HG02981 (cell line): ENCODE results near the gene TREM1.
A peak's percentile ranks its signal among the peaks of the same experiment; 100 is the strongest.
"Not testable (repeated sequence)": the region's sequence is repeated elsewhere in the genome, so short reads cannot be mapped to it uniquely, and the experiment has no call there.

Experiments
- ATAC-seq: cut with Tn5 transposase; IDR thresholded peaks from one replicate; pipeline ENCODE4 v1.9.1; 2021; ENCODE audit warnings: mild to moderate bottlenecking, moderate library complexity; ENCODE audit not compliant: unreplicated experiment

Gene TREM1

DNA sequence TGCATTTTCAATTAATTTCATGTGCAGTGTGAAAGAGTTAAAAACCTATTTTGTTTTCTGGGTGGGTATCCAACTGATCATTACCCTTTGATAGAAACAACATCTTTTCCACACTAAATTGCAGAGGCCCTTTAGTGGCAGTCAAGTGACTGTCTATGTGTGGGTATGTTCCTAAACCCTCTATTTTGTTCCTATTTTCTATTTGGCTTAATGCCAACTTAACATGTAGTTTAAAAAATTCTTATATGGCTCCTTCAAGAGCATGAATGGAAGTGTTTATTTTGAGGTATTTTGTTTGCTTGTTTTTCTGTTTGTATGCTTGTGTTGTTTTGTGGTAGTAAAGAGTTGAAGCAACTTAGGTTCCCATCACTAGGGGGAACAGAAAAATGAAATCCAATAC is 19.9 kb downstream of the TREM1 start:
- no peak for ATAC-seq

DNA sequence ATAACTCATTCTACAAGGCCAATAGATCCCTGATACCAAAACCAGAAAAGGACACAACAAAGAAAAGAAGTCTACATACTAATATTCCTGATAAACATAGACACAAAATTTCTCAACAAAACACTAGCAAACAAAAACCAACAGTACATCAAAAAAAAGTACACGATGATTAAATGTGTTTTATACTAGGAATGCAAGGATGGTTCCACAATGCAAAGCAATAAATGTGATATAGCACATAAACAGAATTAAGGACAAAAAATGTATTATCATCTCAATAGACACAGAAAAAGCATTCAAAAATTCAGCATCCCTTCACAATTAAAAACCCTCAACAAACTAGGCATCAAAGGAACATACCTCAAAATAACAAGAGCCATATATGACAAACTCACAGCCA is 23.2 kb downstream of the TREM1 start:
- ATAC-seq = no peak

DNA sequence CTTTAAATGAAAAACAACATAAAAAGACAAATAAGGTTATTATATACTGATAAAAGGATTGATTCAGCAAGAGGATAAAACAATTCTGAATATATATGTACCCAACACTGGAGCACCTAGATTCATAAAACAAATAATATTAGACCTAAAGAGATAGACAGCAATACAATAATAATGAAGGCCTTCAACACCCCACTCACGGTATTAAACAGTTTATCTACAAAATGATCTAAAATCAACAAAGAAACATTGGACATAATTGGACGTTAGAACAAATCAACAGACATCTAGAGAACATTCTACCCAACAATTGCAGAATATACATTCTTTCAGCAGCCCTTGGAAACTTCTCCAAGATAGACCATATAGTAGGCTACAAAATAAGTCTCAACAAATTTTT is 24.1 kb downstream of the TREM1 start:
- ATAC-seq = no peak

DNA sequence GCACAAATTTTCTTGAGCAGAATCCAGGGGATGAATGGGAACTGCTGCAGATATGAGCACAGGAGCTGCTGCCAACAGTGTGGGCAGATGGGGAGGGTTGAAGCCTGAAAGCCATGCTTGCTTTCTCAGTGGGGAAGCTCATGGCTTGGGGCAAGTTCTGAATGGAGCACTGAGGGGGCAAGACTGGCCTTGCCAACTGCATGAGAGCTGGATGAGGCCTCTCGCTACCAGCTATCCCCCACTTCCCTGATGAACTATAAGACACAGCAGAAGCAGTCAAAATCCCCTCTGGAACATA is 28.3 kb downstream of the TREM1 start:
- ATAC-seq = no peak

DNA sequence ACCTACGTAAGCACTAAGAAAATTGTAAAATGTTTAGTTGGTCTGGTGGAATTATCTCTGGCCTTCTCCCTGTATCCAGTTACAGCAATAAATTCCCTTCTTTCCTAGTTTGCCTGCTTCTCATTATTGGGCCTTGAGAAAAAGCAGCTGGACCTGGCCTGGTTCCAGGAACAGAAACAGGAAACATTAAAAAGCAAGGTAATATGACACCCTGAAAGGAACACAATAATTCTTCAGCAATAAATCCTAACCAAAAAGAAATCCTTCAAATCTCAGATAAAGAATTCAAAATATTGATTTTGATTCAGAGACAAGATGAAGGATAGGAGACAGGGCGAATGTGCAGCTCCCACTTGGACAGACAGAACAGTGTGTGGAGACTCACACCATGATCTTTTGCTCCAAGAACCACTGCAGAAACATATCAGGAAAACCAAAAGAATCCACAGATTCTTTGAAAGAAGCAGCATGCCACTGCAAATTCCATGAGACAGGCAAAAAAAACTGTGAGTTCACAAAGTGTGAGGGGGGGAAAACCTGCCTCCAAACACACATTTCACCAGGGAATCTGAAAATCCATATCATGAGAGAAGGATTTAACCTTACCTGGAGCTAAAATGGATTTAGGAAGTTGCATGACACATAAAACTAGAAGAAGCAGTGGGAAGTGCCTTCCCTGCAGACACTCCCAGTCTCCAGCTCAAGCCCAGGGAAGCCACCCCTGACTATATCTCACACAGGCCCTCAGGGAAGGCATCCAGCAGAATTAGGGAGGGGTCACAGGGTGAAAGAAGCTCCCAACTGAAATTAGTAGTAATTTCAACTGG is 28.9 kb downstream of the TREM1 start:
- no peak for ATAC-seq

DNA sequence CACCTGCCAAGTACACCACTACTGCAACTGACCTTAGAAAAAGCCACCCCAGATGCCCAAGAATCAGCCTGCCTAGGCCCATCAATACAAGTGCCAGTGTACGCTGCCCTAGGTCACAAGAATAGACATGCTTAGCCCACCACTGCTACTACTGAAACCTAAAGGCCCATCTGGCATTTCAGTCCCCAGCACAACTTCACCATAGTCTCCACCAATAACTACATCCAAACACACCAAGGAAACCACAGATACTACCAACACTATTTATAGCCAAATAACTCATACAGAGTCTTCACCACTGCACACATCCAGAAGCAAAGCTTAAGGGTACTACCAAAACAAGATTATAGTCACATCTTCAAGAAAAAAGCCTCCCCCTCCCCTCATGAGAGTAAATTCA is 30.1 kb downstream of the TREM1 start:
- ATAC-seq = peak; percentile 64

DNA sequence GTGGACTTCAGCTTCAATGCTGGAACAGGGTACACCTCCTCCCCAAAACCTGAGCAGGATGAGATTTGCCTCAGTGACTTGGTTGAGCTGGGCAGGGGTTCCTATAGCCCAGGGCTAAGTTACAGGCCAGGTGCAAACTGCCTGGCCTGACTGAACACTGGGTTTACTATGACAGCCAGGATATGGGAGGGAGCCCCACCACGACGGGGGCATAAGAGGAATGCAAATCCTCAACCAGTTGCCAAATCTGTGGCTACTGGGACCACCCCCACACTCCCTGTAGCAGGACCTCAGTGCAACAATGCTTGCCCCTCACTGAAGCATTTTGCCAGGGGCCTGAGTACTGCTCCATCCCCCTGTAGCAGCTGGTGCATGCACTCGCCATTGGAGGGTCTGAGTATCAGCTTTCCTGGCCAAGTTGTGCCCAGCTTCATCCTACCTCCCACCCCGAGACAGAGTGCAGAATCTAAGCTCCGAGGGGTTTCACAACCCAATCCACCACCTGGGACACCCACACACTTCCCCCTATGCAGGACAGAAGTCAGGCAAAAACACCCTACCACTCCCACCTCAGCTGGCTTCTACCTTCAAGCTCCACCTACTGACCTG is 30.7 kb downstream of the TREM1 start:
- ATAC-seq = no peak

DNA sequence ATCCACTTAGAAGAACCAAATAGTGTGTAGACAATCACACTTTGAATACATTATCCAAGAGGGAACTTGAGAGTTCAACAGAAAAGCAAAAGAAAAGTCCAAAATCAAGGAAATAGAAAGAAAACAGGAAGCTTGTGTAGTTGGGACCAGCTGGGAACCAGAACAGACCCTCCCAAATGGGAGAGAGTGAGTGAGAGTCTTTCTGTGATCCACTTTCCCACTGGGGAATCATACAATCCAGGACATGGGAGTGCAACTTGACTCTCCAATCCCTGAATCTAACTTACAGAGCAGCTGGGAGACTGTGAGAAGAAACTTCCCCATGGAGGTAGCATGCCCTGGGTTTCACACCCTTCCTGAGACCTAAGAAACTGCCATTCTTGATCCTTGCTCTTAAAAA is 31.4 kb downstream of the TREM1 start:
- no peak for ATAC-seq

DNA sequence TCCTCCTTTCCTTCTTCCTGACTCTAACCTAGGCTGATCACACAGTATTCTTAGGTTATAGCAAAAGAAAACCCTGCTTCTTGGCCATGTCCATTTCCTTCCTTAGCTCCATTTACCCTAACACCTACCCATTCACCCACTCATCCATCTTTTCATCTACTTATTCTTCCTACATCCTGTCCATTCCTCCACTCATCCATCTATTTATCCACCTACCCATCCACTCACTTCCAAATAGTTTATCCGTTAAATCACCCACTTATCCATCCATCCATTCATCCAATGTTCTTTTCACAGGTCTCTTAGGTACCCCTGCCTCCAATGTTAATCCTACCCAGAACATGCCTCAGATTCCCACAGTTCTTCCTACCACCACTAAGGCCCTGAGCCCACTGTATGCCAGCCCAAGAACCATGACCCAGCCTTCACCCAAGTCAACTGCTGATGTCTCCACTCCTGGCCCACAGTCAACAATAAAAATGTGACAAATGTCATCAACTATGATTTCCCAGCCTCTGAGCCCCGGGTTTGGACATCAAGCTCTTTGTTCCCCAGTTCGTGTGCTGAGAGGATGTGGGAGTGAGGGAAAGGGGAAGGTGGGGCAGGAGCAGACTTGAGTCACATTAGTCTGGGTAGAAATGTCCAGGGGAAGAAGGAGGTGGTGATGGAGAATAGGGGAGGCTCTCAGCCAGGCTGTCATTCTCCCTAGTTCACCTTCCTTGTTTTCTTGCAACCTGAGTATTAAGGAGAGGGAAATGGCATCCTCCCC is 33.9 kb downstream of the TREM1 start:
- no peak for ATAC-seq

DNA sequence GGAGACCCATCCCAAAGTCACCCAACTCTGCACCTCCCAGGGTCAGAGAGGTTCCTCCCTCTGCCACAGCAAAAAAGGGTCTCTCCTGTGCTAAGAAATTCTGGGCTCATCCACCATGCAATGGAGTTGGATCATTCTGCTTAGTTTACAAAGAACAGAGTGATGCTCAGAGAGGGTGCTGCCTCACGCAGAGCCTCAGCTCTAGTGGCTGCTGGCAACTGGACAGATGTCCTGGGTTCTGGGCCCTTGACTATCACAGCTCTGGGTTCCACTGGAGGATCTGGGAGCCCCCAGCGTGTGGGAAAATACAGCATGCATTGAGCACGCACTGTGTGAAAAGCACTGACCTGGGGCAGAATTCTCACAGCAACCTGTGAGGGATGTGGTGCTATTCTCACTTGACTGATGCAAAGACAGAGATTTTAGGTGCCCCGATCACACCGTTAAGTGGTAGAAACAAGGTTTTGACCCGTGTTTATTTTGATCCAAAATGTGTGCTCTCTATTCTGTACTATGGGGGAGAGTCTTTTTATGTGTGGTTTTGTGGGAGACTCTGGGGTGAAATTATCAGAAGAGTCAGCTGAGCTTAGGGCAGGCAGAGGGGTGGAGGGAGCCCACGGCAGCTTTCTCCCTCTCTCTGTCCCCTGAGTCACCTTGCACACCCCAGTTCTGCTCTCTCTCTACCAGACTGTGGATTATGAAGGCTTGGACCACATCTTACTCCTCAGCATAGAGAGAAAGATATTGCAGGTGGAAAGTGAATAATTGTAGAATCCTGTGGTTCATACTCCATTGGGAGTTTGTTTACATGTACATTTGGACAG is 38.4 kb downstream of the TREM1 start:
- ATAC-seq = no peak

DNA sequence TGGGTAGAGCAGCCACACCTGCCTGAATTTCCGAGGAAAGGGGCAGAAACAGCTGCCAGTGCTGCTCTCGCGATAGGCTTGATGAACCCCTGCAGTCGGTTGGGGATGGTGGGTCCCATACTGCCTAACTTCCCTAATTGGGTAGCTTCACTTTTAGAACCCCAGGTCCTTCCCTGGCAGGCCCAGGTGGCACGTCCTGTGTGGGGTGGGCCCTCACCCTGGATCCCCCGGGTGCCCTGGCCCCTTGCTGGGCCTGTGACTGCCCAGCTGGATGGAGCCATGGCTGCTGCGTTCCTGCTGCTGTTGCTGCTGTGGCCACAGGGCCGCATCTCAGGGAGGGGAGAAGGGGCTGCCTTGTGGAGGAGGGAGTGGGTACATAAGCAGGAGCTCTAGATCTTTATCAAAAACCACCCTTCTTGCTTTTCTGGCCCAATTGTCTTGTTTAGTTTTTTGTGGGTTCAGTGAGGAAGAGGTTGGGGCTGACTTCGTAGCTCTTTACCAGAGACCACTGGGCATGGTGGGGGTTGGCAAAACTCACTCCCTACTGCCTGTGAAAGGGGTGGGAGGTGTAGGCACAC is 39.1 kb downstream of the TREM1 start:
- no peak for ATAC-seq

DNA sequence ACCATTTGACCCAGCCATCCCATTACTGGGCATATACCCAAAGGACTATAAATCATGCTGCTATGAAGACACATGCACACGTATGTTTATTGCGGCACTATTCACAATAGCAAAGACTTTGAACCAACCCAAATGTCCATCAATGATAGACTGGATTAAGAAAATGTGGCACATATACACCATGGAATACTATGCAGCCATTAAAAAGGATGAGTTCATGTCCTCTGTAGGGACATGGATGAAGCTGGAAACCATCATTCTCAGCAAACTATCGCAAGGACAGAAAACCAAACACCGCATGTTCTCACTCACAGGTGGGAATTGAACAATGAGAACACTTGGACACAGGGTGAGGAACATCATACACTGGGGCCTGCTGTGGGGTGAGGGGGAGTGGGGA is 40.0 kb downstream of the TREM1 start:
- not testable (repeated sequence) for ATAC-seq

DNA sequence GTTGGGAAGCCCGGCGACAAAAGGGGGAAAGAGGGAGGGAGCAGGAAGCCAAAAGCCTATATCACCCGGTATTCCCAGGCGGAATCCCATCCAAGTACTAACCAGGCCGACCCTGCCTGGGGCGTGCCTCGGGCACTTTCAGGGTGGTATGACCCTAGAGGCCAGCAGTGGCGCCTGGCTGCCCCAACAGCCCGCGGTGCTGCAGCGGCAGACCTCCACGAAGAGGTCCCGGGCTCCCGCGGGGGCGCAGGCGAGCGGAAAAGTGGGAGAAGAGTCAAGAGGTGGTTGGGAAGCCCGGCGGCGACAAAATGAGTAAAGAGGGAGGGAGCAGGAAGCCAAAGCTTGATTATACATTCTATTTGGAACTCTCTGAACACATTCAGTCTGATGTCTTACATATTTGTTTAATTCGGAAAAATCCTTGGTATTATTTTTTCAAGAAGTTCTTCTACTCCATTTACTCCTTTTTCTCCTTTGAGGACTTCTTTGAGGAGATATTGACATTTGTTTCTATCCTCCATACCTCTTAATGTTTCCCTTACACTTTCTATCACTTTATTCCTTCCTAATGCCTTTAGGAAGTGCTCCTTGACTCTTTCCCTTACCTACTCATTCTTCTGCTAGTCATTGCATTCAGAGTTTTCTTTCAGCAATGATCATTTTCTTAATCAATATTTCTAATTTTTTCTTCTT is 46.9 kb downstream of the TREM1 start:
- ATAC-seq = no peak

DNA sequence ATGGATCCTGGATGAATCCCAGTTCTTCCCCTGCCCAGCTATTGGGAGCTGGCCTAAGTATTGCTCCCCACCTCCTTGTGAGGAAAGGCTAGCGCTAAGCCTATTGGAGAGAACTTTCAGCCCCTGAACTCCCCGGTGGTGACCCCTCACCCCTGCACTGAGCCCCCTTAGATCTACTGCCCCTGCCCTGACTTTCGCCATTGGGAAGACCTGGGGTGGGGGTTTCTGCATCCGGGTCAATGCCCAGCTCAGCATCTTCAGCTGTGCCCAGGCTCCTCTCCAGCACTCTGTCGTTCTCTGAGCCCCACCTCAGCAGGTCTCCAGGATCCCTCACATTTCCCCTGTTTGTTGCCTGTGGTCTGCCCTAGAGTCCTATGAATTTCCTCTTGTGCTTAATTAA is 49.4 kb downstream of the TREM1 start:
- no peak for ATAC-seq

DNA sequence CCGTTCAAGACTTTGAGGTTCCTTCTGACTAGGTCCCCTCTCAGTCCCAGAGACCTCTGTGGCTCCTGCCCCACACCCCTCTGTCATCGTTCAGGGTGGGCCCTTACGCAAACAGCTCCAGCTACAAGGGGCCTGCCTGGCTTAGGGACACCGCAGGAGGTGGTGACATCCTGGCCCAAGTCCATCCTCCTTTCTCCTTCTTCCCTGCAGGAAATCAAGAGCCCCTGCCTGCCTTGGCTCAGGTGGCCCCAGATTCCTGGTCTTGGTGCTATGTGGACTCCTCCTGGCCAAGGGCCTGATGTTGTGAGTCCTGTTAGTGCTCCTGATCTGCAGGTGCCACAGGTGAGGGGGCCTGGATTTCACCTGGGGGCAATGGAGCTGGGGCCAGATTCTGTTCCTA is 50.2 kb downstream of the TREM1 start:
- ATAC-seq = no peak

DNA sequence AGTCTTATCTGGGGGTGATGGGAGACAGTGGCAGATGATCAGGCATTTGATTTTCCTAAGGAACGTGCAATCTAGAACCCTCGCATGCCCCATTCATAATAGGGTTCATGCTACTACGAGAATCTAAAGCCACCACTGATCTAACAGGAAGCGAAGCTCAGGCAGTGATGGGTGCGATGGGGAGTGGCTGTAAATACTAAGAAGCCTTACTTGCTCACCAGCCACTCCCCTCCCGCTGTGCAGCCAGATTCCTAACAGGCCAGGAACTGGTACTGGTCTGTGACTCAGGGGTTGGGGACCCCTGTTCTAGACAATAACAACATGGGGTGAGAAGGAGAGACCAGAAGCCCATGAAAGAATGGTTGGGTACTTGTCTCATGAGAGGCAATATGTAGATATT is 53.8 kb downstream of the TREM1 start:
- no peak for ATAC-seq

DNA sequence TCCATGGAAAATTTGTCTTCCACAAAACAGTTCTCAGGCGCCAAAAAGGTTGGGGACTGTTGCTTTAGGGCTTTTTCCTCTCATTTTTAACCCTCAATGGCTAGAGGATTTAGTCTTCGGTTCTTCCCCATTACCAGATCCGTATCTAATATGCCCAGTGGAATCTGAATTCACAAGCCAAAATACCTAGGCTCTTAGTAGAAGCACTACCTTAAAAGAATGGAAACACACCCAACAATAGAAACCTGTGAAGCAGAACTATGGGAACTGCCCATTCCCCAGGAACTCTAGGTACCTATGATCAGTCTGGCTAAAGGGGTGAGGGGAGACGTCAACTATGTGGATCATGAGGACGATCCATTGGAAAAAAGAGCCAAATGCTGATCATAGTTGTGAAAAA is 55.2 kb downstream of the TREM1 start:
- no peak for ATAC-seq

DNA sequence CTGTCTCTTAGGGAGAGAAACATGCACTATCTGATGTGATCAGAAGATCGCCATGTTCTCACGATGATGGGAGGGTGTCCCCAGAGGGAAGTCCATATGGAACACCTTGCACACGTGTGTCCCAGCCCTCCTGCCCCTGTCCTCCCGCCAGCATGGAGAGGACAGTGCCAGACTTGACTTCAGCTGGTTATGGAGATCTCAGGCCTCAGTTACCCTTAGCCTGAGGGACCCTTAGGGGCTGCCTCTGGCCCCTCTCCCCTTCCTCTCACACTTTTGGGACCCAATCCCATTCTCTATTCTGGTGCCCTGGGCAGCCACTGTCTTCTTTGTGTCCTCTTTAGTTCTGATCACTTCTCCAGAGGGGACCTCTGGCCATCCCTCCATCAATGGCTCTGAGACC is 56.8 kb downstream of the TREM1 start:
- ATAC-seq = no peak

DNA sequence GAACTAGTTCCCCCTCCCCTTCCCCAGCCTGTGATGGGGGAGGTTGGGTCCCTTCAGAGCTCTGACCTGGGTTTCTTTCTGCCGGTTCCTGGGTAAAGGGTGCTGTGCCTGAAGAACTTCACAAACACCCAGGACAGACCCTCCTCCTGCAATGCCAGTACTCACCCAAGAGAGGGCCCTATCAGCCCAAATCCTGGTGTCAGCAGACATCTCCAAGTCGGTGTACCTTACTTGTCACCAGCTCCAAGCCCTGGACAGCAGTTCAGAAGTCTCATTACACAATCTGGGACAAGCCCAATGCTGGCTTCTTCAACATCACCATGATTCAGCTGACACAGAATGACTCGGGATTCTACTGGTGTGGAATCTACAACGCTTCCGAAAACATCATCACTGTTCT is 57.9 kb downstream of the TREM1 start:
- ATAC-seq = no peak

DNA sequence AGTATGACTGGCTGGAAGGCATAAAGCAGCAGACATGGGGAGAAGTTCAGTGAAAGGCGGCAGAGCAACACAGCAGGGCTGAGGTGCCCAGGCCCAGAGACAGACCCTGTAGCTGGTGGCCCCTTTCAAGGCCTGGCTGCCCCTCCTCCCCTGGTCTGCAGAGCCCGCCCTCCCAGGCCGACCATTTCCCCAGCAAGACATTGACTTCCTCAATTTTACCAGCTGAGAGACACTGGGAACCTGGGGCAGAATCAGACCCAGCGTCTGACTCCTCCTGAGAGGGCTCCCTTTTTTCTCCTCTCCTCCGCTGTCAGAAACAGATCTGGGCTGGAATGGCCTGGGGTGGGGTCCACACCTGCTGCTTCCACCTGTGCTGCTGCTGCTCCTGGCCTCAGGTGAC is 58.4 kb downstream of the TREM1 start, which contains the start of gene TREML4:
TSS of gene TREML4 (plus strand) at position 254 of the 400 bp plus-strand sequence. CDS start at position 333, 79 bp downstream.
- ATAC-seq = no peak
